Astrocyte (in vitro differentiated cells and primary cell): ENCODE data around the gene CABLES2. TPM values are rescaled to one million over a fixed set of nuclear protein-coding genes. Genes with fewer than 3 reads are reported as not detected.

Experiments
- DNase-seq: peaks from one replicate; pipeline ENCODE4 v3.0.0-alpha.2; 2010; ENCODE audit warnings: low read depth
- FAIRE-seq: peaks from 2 replicates; lab custom pipeline; 2011; peaks lifted over from hg19 to GRCh38; lab: Jason Lieb, UNC
- H2AFZ ChIP-seq: 2 replicates; pipeline ENCODE4 v1.6.0; 2012; ENCODE audit warnings: low read depth, low read length, inconsistent platforms
- H3K27ac ChIP-seq: 2 replicates; pipeline ENCODE4 v1.5.1; 2011; ENCODE audit warnings: low read depth, low read length, inconsistent platforms
- H3K27me3 ChIP-seq: 2 replicates; pipeline ENCODE4 v1.6.0; 2011; ENCODE audit warnings: low read length, inconsistent platforms; ENCODE audit not compliant: insufficient read depth
- H3K36me3 ChIP-seq: 2 replicates; pipeline ENCODE4 v1.5.1; 2011; ENCODE audit warnings: low read length, inconsistent platforms; ENCODE audit not compliant: insufficient read depth
- H3K4me1 ChIP-seq: 2 replicates; pipeline ENCODE4 v1.5.1; 2011; ENCODE audit warnings: low read length, inconsistent platforms; ENCODE audit not compliant: insufficient read depth
- H3K4me2 ChIP-seq: 2 replicates; pipeline ENCODE4 v1.6.0; 2012; ENCODE audit warnings: low read length, inconsistent platforms
- H3K4me3 ChIP-seq: 2 replicates; pipeline ENCODE4 v1.5.1; 2011; ENCODE audit warnings: low read depth, mild to moderate bottlenecking, low read length, inconsistent platforms; ENCODE audit not compliant: insufficient read depth
- H3K79me2 ChIP-seq: 2 replicates; pipeline ENCODE4 v1.6.0; 2012; ENCODE audit warnings: mild to moderate bottlenecking, low read length, inconsistent platforms; ENCODE audit not compliant: insufficient read depth
- H3K9ac ChIP-seq: 2 replicates; pipeline ENCODE4 v1.6.0; 2012; ENCODE audit warnings: mild to moderate bottlenecking, low read length, inconsistent platforms
- H3K9me3 ChIP-seq: 2 replicates; pipeline ENCODE4 v1.5.1; 2012; ENCODE audit warnings: low read depth, mild to moderate bottlenecking, low read length, inconsistent platforms; ENCODE audit not compliant: insufficient read depth
- H4K20me1 ChIP-seq: 2 replicates; pipeline ENCODE4 v1.6.0; 2012; ENCODE audit warnings: low read length, inconsistent platforms; ENCODE audit not compliant: insufficient read depth
- H3K27ac Mint-ChIP-seq: one replicate; pipeline ENCODE4 v1.8.0; 2021; ENCODE audit warnings: mild to moderate bottlenecking, mixed read lengths; ENCODE audit not compliant: unreplicated experiment
- H3K27me3 Mint-ChIP-seq: one replicate; pipeline ENCODE4 v1.8.0; 2021; ENCODE audit warnings: low read depth, mixed read lengths; ENCODE audit not compliant: unreplicated experiment
- H3K36me3 Mint-ChIP-seq: one replicate; pipeline ENCODE4 v1.8.0; 2021; ENCODE audit warnings: low read depth, mixed read lengths; ENCODE audit not compliant: unreplicated experiment
- H3K4me1 Mint-ChIP-seq: one replicate; pipeline ENCODE4 v1.8.0; 2021; ENCODE audit warnings: low read depth, mixed read lengths; ENCODE audit not compliant: unreplicated experiment
- H3K4me3 Mint-ChIP-seq: one replicate; pipeline ENCODE4 v1.8.0; 2021; ENCODE audit warnings: mild to moderate bottlenecking, moderate library complexity, mixed read lengths; ENCODE audit not compliant: unreplicated experiment
- H3K9me3 Mint-ChIP-seq: one replicate; pipeline ENCODE4 v1.8.0; 2021; ENCODE audit warnings: mild to moderate bottlenecking, mixed read lengths; ENCODE audit not compliant: unreplicated experiment
- CTCF ChIP-seq: IDR thresholded peaks from 2 replicates; pipeline ENCODE4 v1.5.1; 2011; ENCODE audit warnings: low read depth, mild to moderate bottlenecking, inconsistent platforms, low read length, moderate library complexity; ENCODE audit not compliant: insufficient read depth
- EZH2 ChIP-seq: IDR thresholded peaks from 2 replicates; pipeline ENCODE4 v1.6.1; 2012; ENCODE audit warnings: mild to moderate bottlenecking, low read length, inconsistent platforms; ENCODE audit not compliant: insufficient read depth
- total RNA-seq: library from RNA; stranded (reverse); gene quantifications from 2 replicates; pipeline ENCODE4 v1.2.1, GENCODE V29; 2021

CABLES2 gene
- total RNA-seq, 1 donor from 2014 or later: 4.4 TPM

GRCh38 chr20:62358171-62359042, 48.7 kb downstream of the CABLES2 start:
- Histone ChIP-seq H2AFZ (no peak overlapping the region), H3K4me3 (no peak overlapping the region), H3K27ac (no peak overlapping the region), H3K36me3 (no peaks in the 10 kb centered on the region), H3K9ac (peak overlapping the region; percentile 18), H3K79me2 (peaks cover 3% of the 10 kb centered on the region), H3K4me1 (peaks cover 55% of the 10 kb centered on the region), H3K9me3 (no peaks in the 10 kb centered on the region), H3K4me2 (peak overlapping the region; percentile 74), H4K20me1 (peaks cover 16% of the 10 kb centered on the region), H3K27me3 (no peaks in the 10 kb centered on the region)
- H3K36me3 Mint-ChIP-seq: no peaks in the 10 kb centered on the region
- H3K9me3 Mint-ChIP-seq: no peaks in the 10 kb centered on the region
- TF ChIP-seq CTCF (no peak), EZH2 (no peak)
- peak overlapping the region; percentile 84 for H3K27ac Mint-ChIP-seq
- FAIRE-seq (no peak), DNase-seq (no peak)
- H3K27me3 Mint-ChIP-seq: no peaks in the 10 kb centered on the region
- H3K4me1 Mint-ChIP-seq: peaks cover 8% of the 10 kb centered on the region
- H3K4me3 Mint-ChIP-seq: no peak overlapping the region

DNA sequence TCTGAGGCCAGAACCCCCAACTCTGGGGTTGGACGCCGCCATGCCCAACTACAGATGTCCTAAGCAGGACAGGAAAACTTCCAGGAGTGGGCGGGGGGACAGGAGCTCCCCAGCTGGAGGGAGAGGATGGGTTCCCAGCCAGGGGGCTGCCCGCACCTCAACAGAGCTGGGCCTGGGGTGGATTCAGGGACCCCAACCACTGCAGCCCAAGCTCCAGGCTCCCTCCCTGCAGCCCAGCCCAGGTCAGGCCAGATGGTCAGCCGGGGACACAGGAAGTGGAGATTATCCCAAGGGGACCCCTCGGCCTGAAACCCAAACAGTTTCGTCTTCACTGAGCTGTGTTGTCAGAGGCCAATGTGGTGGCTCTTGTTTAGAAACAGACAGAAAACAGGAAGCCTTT, 49.4 kb downstream of the CABLES2 start:
- Histone ChIP-seq H3K79me2 (no peaks in the 10 kb centered on the region), H3K4me2 (peak overlapping the region; percentile 74), H4K20me1 (peaks cover 10% of the 10 kb centered on the region), H3K27me3 (no peaks in the 10 kb centered on the region), H2AFZ (no peak overlapping the region), H3K9ac (peak overlapping the region; percentile 67), H3K4me1 (peaks cover 55% of the 10 kb centered on the region), H3K36me3 (no peaks in the 10 kb centered on the region), H3K9me3 (no peaks in the 10 kb centered on the region), H3K4me3 (no peak overlapping the region), H3K27ac (no peak overlapping the region)
- Mint-ChIP-seq H3K9me3 (no peaks in the 10 kb centered on the region), H3K4me3 (no peak overlapping the region), H3K27me3 (no peaks in the 10 kb centered on the region), H3K36me3 (no peaks in the 10 kb centered on the region), H3K4me1 (peaks cover 6% of the 10 kb centered on the region), H3K27ac (no peak overlapping the region)
- FAIRE-seq: no peak
- DNase-seq: no peak
- no peak for TF ChIP-seq EZH2
- TF ChIP-seq CTCF: no peak

- Mint-ChIP-seq H3K27me3 (no peaks in the 10 kb centered on the region), H3K36me3 (no peaks in the 10 kb centered on the region), H3K4me1 (peaks cover 4% of the 10 kb centered on the region), H3K27ac (no peak overlapping the region), H3K4me3 (no peak overlapping the region), H3K9me3 (no peaks in the 10 kb centered on the region)
- FAIRE-seq (no peak), DNase-seq (peak; percentile 59)
- Histone ChIP-seq H3K4me3 (no peak overlapping the region), H3K27me3 (no peaks in the 10 kb centered on the region), H2AFZ (no peak overlapping the region), H3K4me2 (peak overlapping the region; percentile 74), H3K79me2 (no peaks in the 10 kb centered on the region), H4K20me1 (peaks cover 5% of the 10 kb centered on the region), H3K36me3 (no peaks in the 10 kb centered on the region), H3K4me1 (peaks cover 55% of the 10 kb centered on the region), H3K9me3 (no peaks in the 10 kb centered on the region), H3K9ac (peak overlapping the region; percentile 67), H3K27ac (no peak overlapping the region)
- TF ChIP-seq CTCF: no peak
- no peak for TF ChIP-seq EZH2
These were observed 49.9 kb downstream of the CABLES2 start for GRCh38 chr20:62357187-62357667.
